ENCODE results near the gene NEDD4L.

NEDD4L gene

GRCh38 chr18:58124475-58124874, 80.4 kb downstream of the NEDD4L start:
- H3K36me3 ChIP-seq (ENCODE audit: insufficient read depth, low read length) = no peaks in the 10 kb centered on the region
- H3K9me3 ChIP-seq (ENCODE audit: insufficient read depth, low read depth, low read length) = no peaks in the 10 kb centered on the region
- no peak overlapping the region for H3K27ac ChIP-seq (ENCODE audit: low read depth, low read length)
- 59% methylated on average over 3 of the region's 3 CpGs for WGBS
- no peaks in the 10 kb centered on the region for H3K27me3 ChIP-seq (ENCODE audit: insufficient read depth, low read length)
- H3K4me3 ChIP-seq (ENCODE audit: low read length) = no peak overlapping the region
- H3K9ac ChIP-seq (ENCODE audit: low read depth, low read length) = no peak overlapping the region
- H3K4me1 ChIP-seq (ENCODE audit: insufficient read depth, low read length) = no peaks in the 10 kb centered on the region

DNA sequence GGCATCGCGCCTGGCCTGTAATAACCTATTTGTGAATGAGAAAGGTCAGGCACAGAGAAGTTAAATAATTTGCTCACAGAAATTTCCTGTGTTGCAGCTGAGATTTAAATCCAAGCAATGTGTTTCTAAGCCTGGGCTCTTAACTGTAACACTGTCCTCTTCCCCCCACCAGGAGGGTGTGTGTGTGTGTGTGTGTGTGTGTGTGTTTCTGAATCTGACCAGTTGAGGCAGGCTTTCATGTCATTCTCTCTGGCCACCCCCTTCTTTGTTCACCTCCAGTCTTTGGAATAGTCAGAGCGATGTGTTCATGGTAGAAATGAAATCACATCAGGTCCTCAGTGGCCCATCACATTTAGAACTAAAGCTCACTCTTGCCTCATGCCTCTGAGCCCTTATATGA, 81.2 kb downstream of the NEDD4L start:
- H3K9ac ChIP-seq (ENCODE audit: low read depth, low read length) = no peak overlapping the region
- no peak overlapping the region for H3K27ac ChIP-seq (ENCODE audit: low read depth, low read length)
- H3K36me3 ChIP-seq (ENCODE audit: insufficient read depth, low read length) = no peaks in the 10 kb centered on the region
- no peaks in the 10 kb centered on the region for H3K4me1 ChIP-seq (ENCODE audit: insufficient read depth, low read length)
- no peaks in the 10 kb centered on the region for H3K9me3 ChIP-seq (ENCODE audit: insufficient read depth, low read depth, low read length)
- 97% methylated on average over 3 of the region's 3 CpGs for WGBS
- no peaks in the 10 kb centered on the region for H3K27me3 ChIP-seq (ENCODE audit: insufficient read depth, low read length)
- no peak overlapping the region for H3K4me3 ChIP-seq (ENCODE audit: low read length)

- 98% methylated on average over 12 of the region's 12 CpGs for WGBS
- Histone ChIP-seq H3K27me3 (ENCODE audit: insufficient read depth, low read length) (no peaks in the 10 kb centered on the region), H3K4me3 (ENCODE audit: low read length) (no peak overlapping the region), H3K36me3 (ENCODE audit: insufficient read depth, low read length) (no peaks in the 10 kb centered on the region), H3K9ac (ENCODE audit: low read depth, low read length) (no peak overlapping the region), H3K9me3 (ENCODE audit: insufficient read depth, low read depth, low read length) (no peaks in the 10 kb centered on the region), H3K27ac (ENCODE audit: low read depth, low read length) (no peak overlapping the region), H3K4me1 (ENCODE audit: insufficient read depth, low read length) (no peaks in the 10 kb centered on the region)
Measured at GRCh38 chr18:58125756-58126155, 81.7 kb downstream of the NEDD4L start.

DNA sequence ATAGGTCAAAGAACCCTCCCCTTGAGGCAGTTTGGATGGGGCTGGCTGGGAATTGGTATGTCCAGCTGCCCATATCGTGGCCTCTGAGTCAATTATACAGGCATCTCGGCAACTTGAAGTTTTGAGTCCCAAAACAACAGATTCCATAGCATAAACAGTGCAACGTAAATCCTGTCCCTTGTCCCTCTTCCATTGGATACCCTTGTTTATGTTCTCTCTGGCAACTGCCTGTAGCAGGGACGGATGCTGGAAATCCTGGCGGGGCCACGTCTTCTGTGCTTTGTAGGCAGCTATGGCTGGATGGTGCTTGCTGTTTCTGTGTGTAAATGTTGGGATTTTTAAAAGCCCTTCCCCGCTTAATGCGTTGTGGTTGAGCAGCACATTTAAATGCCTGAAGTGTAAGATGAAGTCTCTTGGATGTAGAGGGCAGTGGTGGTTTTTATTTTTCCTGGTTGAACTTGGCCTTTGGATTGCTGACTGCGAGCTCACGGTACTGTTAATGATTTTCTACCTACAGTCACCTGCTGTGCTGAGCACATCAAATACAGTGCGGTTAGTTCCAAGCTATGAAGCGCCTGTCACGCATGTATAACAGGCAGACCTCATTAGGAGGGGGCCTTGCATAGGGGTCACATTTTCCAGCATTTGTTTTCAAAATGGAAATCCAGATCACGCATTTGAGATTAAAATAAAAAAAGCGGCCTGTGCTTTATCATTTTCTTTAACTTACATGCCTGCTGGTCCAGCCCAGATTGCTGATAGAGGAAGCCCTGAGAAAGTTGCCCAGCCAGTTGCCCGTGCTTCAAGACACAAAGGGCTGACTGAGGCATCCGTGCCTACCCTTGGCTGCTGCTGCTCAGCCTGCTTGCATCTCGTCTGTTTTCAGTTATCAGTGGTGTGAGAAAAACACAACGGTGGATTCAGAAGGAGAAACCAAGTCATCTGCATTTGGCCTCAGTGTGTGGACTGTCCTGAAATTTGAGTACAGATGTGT, 84.7 kb downstream of the NEDD4L start:
- H3K27me3 ChIP-seq (ENCODE audit: insufficient read depth, low read length) = no peaks in the 10 kb centered on the region
- no peak overlapping the region for H3K4me3 ChIP-seq (ENCODE audit: low read length)
- 94% methylated on average over 19 of the region's 19 CpGs for WGBS
- H3K27ac ChIP-seq (ENCODE audit: low read depth, low read length) = no peak overlapping the region
- no peaks in the 10 kb centered on the region for H3K9me3 ChIP-seq (ENCODE audit: insufficient read depth, low read depth, low read length)
- H3K9ac ChIP-seq (ENCODE audit: low read depth, low read length) = no peak overlapping the region
- no peaks in the 10 kb centered on the region for H3K4me1 ChIP-seq (ENCODE audit: insufficient read depth, low read length)
- no peaks in the 10 kb centered on the region for H3K36me3 ChIP-seq (ENCODE audit: insufficient read depth, low read length)

DNA sequence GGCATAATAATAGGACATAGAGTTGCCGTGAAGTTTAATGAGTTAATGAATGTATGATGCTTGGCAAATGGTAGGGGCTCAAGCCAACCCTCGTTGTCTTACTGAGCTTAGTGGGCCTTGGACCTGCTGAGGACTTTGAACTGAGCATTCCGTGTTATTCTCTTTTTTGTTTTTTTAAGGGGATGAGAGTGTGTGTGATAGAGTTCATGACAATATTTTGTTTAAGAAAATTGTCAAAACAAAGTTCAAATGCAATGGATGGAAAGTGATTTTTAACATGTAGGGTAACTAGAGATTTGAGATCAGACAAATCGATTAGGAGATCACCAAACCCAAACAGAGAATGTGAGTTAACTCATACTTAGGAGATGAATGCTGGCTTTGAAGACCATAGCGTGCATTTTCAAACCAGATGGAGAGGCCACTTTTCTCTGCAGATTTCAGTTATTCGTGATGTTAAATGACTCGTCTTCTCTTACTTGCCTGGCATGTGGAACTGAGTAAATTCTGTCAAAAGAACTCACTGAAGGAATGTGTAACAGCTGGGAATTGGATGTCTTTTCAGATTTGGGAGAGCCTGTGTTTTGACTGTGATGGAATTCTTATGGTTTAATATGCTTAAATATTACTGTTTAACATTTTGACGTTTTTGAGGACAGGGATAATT, 88.7 kb downstream of the NEDD4L start:
- peaks cover 14% of the 10 kb centered on the region for H3K4me1 ChIP-seq (ENCODE audit: insufficient read depth, low read length)
- no peaks in the 10 kb centered on the region for H3K27me3 ChIP-seq (ENCODE audit: insufficient read depth, low read length)
- 92% methylated on average over 8 of the region's 8 CpGs for WGBS
- no peak overlapping the region for H3K9ac ChIP-seq (ENCODE audit: low read depth, low read length)
- H3K27ac ChIP-seq (ENCODE audit: low read depth, low read length) = no peak overlapping the region
- no peak overlapping the region for H3K4me3 ChIP-seq (ENCODE audit: low read length)
- no peaks in the 10 kb centered on the region for H3K9me3 ChIP-seq (ENCODE audit: insufficient read depth, low read depth, low read length)
- no peaks in the 10 kb centered on the region for H3K36me3 ChIP-seq (ENCODE audit: insufficient read depth, low read length)

- Histone ChIP-seq H3K27ac (ENCODE audit: low read depth, low read length) (no peak overlapping the region), H3K4me3 (ENCODE audit: low read length) (no peak overlapping the region), H3K9me3 (ENCODE audit: insufficient read depth, low read depth, low read length) (no peaks in the 10 kb centered on the region), H3K36me3 (ENCODE audit: insufficient read depth, low read length) (no peaks in the 10 kb centered on the region), H3K4me1 (ENCODE audit: insufficient read depth, low read length) (peaks cover 23% of the 10 kb centered on the region), H3K27me3 (ENCODE audit: insufficient read depth, low read length) (no peaks in the 10 kb centered on the region), H3K9ac (ENCODE audit: low read depth, low read length) (no peak overlapping the region)
- 93% methylated on average over 7 of the region's 7 CpGs for WGBS
Measured at GRCh38 chr18:58135183-58135641, 91.2 kb downstream of the NEDD4L start.

- Histone ChIP-seq H3K4me1 (ENCODE audit: insufficient read depth, low read length) (peaks cover 29% of the 10 kb centered on the region), H3K9ac (ENCODE audit: low read depth, low read length) (no peak overlapping the region), H3K4me3 (ENCODE audit: low read length) (no peak overlapping the region), H3K27ac (ENCODE audit: low read depth, low read length) (no peak overlapping the region), H3K9me3 (ENCODE audit: insufficient read depth, low read depth, low read length) (no peaks in the 10 kb centered on the region), H3K36me3 (ENCODE audit: insufficient read depth, low read length) (no peaks in the 10 kb centered on the region), H3K27me3 (ENCODE audit: insufficient read depth, low read length) (no peaks in the 10 kb centered on the region)
- WGBS = 48% methylated on average over 7 of the region's 7 CpGs
Measured at GRCh38 chr18:58135701-58136331, 91.8 kb downstream of the NEDD4L start.

DNA sequence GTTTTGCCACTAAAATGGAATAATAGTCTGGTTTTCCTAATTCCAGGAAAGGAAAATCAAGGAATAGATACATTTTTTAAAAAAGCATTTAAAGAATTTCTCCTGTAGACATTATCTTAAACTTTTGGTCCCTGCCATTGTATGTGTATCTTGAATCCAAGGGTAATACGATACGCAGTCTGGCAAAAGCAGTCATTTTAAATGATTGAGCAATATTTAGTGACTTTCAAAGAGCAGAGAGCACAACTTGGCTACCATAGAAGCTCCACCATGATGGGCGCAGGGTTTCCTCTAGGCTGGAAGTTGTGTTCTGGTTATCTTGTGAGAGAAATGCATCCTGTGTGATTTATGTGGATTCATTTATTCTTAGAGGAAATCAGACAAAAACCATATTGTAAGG, 92.9 kb downstream of the NEDD4L start:
- H3K36me3 ChIP-seq (ENCODE audit: insufficient read depth, low read length) = no peaks in the 10 kb centered on the region
- H3K27me3 ChIP-seq (ENCODE audit: insufficient read depth, low read length) = no peaks in the 10 kb centered on the region
- H3K9ac ChIP-seq (ENCODE audit: low read depth, low read length) = no peak overlapping the region
- no peaks in the 10 kb centered on the region for H3K9me3 ChIP-seq (ENCODE audit: insufficient read depth, low read depth, low read length)
- no peak overlapping the region for H3K4me3 ChIP-seq (ENCODE audit: low read length)
- H3K27ac ChIP-seq (ENCODE audit: low read depth, low read length) = no peak overlapping the region
- peaks cover 37% of the 10 kb centered on the region for H3K4me1 ChIP-seq (ENCODE audit: insufficient read depth, low read length)
- 80% methylated on average over 3 of the region's 3 CpGs for WGBS

GRCh38 chr18:58139459-58140386, 95.7 kb downstream of the NEDD4L start:
- H3K4me1 ChIP-seq (ENCODE audit: insufficient read depth, low read length) = peaks cover 37% of the 10 kb centered on the region
- no peak overlapping the region for H3K27ac ChIP-seq (ENCODE audit: low read depth, low read length)
- H3K4me3 ChIP-seq (ENCODE audit: low read length) = no peak overlapping the region
- no peaks in the 10 kb centered on the region for H3K27me3 ChIP-seq (ENCODE audit: insufficient read depth, low read length)
- no peaks in the 10 kb centered on the region for H3K36me3 ChIP-seq (ENCODE audit: insufficient read depth, low read length)
- no peak overlapping the region for H3K9ac ChIP-seq (ENCODE audit: low read depth, low read length)
- no peaks in the 10 kb centered on the region for H3K9me3 ChIP-seq (ENCODE audit: insufficient read depth, low read depth, low read length)
- 85% methylated on average over 7 of the region's 8 CpGs for WGBS

- 79% methylated on average over 11 of the region's 12 CpGs for WGBS
- Histone ChIP-seq H3K4me3 (ENCODE audit: low read length) (no peak overlapping the region), H3K27ac (ENCODE audit: low read depth, low read length) (no peak overlapping the region), H3K36me3 (ENCODE audit: insufficient read depth, low read length) (no peaks in the 10 kb centered on the region), H3K27me3 (ENCODE audit: insufficient read depth, low read length) (no peaks in the 10 kb centered on the region), H3K9me3 (ENCODE audit: insufficient read depth, low read depth, low read length) (no peaks in the 10 kb centered on the region), H3K4me1 (ENCODE audit: insufficient read depth, low read length) (peaks cover 34% of the 10 kb centered on the region), H3K9ac (ENCODE audit: low read depth, low read length) (no peak overlapping the region)
Measured at GRCh38 chr18:58140387-58141325, 96.6 kb downstream of the NEDD4L start.
